ENCODE measurements around the gene IL17RE.

Gene IL17RE

GRCh38 chr3:9879830-9880549 lies 22.7 kb upstream of the IL17RE start, which contains the start of gene CIDEC:
Gene CIDEC, minus strand, starts transcription at chr3:9880253. Its CDS starts 1,767 bp downstream, at chr3:9878486.
- Histone ChIP-seq H3K27me3 (no peaks in the 10 kb centered on the region), H3K9me3 (no peaks in the 10 kb centered on the region), H3K4me3 (ENCODE audit: low read depth, low read length) (no peak within 1 kb of the TSS), H3K4me1 (no peaks in the 10 kb centered on the region), H3K36me3 (no peaks in the 10 kb centered on the region)
- no peak for DNase-seq
- no peak for TF ChIP-seq CTCF (IDR thresholded peaks at IDR 0.05; ENCODE audit: low read depth, low read length)

- no peak for TF ChIP-seq CTCF (IDR thresholded peaks at IDR 0.05; ENCODE audit: low read depth, low read length)
- no peak for DNase-seq
- Histone ChIP-seq H3K27me3 (no peaks in the 10 kb centered on the region), H3K4me1 (no peaks in the 10 kb centered on the region), H3K36me3 (no peaks in the 10 kb centered on the region), H3K9me3 (no peaks in the 10 kb centered on the region), H3K4me3 (ENCODE audit: low read depth, low read length) (no peak overlapping the region)
These were observed 21.2 kb upstream of the IL17RE start for GRCh38 chr3:9881441-9881840.

GRCh38 chr3:9883706-9884554 lies 18.7 kb upstream of the IL17RE start:
- TF ChIP-seq CTCF (IDR thresholded peaks at IDR 0.05; ENCODE audit: low read depth, low read length) = no peak
- H3K36me3 ChIP-seq = no peaks in the 10 kb centered on the region
- no peak overlapping the region for H3K4me3 ChIP-seq (ENCODE audit: low read depth, low read length)
- no peaks in the 10 kb centered on the region for H3K27me3 ChIP-seq
- no peak for DNase-seq
- H3K4me1 ChIP-seq = no peaks in the 10 kb centered on the region
- no peaks in the 10 kb centered on the region for H3K9me3 ChIP-seq

- Histone ChIP-seq H3K27me3 (no peaks in the 10 kb centered on the region), H3K9me3 (no peaks in the 10 kb centered on the region), H3K36me3 (no peaks in the 10 kb centered on the region), H3K4me3 (ENCODE audit: low read depth, low read length) (no peak overlapping the region), H3K4me1 (no peaks in the 10 kb centered on the region)
- no peak for TF ChIP-seq CTCF (IDR thresholded peaks at IDR 0.05; ENCODE audit: low read depth, low read length)
- peak; percentile 22 for DNase-seq
These were observed 18.0 kb upstream of the IL17RE start for GRCh38 chr3:9884555-9885165.

GRCh38 chr3:9886328-9886727 lies 16.3 kb upstream of the IL17RE start:
- no peaks in the 10 kb centered on the region for H3K27me3 ChIP-seq
- no peak overlapping the region for H3K4me3 ChIP-seq (ENCODE audit: low read depth, low read length)
- no peak for TF ChIP-seq CTCF (IDR thresholded peaks at IDR 0.05; ENCODE audit: low read depth, low read length)
- H3K4me1 ChIP-seq = no peaks in the 10 kb centered on the region
- H3K36me3 ChIP-seq = no peaks in the 10 kb centered on the region
- no peaks in the 10 kb centered on the region for H3K9me3 ChIP-seq
- no peak for DNase-seq
